HG03469 (cell line): ENCODE measurements around the gene SDC1.

Source experiments
- ATAC-seq: cut with Tn5 transposase; IDR thresholded peaks from one replicate; pipeline ENCODE4 v1.9.1; 2021; ENCODE audit warnings: mild to moderate bottlenecking, moderate library complexity, moderate number of reproducible peaks; ENCODE audit not compliant: unreplicated experiment

Gene SDC1

DNA sequence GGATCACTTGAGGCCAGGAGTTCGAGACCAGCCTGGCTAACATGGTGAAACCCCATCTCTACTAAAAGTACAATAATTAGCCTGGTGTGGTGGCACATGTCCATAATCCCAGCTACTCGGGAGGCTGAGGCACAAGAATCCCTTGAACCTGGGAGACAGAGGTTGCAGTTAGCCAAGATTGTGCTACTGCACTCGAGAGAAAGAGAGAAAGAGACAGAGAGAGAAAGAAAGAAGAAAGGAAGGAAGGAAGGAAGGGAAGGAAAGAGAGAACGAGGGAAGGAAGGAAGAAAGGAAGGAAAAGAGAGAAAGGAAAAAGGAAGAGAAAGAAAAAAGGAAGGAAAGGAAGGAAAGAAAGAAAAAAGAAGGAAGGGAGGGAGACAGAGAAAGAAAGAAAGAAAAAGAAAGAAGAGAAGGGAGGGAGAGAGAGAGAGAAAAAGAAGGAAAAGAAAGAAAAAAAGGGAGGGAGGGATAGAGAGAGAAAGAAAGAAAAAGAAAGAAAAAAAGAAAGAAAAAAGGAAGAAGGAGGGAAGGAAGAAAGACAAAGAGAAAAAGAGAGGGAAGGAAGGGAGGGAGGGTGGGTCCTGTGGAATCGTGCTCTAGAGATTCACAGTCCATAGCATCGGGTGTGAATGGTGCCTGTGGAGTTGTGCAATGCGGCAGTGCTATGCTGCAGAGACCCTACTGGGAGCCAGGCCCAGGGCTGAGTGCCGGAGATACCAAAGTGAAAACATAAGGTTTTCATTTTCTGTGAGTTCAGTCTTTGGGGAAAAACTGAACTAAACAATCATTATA is 4.6 kb upstream of the SDC1 start:
- no peak for ATAC-seq

DNA sequence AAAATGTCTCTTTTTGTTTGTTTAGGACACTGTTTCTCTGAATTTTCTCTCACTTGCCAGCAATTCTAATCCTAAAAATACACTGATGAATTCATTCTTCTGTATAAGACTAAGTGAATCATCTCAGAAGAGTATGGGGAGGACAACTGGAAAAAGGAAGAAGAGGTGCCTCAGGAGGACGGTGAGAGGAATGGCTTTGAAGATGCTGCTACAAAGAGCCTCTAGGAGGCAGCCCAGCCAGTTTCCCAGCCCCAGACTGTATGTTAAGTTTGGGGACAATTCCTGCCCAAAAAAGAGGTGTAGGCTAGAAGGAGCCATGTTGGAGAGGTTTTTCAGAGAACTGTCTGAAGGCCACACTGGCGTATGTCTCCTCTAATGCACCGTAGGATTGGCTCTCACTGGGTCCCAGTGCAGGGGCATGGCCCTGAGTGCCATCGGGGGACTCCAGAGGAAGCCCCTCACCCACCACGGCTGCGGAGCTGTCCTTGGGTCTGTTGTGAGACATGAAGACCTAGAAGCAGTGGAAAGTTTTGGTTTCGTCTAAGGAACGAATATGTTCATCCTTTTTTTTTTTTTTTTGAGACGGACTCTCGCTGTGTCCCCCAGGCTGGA is 3.1 kb upstream of the SDC1 start:
- ATAC-seq = no peak

DNA sequence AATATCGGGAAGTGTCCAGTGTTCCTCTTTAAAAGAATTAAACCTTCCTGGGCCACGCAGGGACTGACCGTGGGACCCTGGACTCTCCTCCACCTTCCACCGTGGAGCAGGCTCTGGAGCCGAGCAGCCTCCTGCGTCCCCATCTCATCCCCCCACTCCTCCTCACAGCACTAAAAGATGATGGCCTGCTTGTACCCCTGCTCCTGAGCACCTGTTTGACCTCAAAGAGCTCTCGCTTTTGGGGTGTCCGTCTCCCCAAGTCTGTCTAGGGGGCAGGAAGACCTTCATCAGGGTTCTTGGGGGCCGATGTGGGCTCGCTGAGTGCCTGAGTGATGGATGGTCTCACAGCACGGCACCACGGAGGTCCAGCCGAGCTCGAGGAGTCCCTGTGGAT is 1.2 kb upstream of the SDC1 start:
- no peak for ATAC-seq

DNA sequence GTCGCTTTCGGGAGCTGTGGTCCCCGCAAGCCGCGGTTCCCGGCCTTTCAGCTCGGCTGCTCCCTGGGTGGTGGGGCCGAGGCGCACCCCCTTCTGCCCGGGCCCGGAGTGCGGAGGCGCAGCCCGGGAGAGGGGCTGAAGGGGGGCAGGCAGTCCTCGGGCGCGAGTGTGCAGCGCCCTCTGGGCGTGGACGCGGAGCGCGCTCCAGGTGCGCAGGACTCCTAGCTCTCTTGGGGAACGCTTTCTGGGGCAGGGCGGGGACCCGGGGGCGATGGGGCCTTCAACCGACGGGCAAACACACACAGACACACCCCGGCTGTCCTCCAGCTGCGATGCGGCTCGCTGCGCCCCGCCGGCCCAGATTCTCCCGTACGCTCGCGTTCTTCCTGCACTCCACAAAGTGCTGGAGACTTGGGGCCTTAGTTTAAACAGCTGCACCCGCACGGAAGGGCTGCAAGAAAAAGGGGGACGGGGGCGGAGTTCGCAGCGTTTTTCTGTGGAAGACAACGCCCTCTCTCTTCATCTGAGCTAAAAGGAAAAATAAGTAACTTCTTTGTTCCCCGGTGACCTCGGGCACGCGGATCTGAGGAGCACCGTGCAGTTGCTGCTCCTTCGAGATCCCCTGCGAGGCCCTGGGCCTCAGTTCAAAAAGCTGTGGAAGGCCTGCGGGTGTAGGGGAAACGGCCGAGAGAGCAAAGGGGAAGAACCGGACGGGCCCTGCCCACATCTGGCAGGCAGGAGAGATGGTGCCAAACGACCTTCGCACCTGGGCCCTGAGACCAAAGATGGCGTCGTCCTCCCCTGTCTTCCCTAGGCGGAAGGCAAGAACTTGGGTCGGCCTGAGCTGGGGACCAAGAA is 593 bp upstream of the SDC1 start:
- ATAC-seq = peak; percentile 55

DNA sequence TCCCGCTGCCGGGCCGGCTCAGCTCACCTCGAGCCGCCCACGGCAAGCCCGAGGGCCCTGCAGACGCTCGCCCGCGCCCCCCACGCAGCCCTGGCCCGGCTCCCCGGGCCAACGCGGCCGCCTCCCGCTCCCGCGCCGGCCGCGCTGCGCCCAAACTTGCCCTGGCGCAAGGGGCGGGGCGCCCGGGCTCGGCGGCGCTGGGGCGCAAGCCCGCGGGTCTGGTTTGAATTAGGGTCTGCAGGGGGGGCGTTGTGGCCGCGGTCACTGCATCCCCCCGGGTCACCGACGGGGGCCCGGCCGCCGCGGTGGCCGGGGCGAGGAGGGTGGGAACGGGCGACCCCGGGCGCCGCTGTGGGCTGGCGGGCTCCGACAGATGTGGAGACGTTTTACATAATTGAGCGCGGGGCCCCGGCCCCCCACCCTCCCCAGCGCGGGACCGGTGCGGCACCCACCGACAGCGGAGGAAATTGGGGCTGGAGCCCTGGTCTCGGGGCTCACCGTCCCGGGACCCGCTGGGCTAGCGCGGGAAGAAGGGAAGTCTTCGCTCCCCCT is 690 bp downstream of the SDC1 start:
- ATAC-seq = no peak

DNA sequence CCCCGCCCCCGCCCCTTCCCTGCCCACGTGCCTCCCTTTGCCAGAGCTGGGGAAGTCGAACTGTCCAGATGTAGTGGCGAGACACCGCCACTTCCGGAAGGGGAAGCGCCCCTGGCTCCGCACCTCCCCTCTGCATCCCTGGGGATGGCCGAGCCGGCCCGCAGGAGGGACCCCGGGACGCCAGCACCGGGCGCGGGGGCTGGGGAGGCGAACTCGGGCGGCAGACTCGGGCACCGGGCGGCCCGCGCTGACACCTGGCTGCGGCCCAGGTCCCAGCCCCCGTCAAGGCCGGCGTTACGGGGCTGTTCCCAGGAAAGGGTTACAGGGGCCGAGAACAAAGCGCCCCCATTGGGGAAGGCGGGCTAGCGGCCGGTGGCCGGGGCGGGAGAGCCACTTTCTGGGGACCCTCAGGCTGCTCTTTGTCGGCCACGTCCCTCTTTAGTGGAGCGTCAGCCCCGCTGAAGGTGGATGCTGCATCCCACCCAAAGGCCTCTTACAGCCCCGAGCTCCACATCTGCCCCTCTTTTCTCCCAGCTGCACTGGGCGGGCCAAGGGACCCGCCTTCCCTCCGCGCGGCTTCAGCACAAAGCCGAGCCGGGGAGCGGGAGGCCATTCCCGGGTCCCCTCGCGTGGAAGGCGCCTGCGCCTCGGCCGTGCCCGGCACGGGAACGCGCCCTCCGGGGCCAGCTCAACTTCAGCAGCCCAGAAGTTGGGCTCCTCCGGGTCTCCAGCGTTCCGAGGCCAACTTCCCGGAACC is 1.3 kb downstream of the SDC1 start:
- no peak for ATAC-seq

DNA sequence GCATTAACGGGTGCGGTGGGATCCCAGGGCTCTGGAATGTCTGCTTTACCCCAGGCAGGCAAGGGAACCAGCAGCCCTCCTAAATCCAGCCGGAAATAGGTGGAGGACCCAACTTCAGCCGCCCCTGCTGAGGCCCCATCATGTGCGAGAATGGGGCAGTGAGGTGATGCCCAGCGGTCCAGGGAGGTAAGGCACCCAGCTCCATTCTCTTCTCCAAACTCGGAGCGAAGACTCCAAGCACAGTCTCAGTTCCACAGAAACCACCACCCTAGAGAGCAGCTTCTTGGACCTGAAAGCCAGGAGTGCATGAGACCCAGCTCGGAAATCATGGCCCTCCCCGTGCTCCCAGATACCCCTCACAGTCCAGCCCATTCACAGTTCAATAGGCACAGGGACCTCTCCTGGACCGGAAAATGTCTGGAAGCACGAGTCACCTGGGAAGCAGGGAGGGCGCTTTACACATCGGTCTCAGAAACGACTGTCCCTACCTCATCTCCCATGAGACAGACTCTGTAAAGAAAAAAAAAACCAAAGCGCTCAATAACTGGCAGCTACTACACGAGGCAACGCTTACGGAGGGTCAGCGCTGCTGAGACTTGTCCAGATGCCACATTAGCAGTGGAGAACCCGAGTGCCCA is 2.0 kb downstream of the SDC1 start:
- ATAC-seq = no peak

DNA sequence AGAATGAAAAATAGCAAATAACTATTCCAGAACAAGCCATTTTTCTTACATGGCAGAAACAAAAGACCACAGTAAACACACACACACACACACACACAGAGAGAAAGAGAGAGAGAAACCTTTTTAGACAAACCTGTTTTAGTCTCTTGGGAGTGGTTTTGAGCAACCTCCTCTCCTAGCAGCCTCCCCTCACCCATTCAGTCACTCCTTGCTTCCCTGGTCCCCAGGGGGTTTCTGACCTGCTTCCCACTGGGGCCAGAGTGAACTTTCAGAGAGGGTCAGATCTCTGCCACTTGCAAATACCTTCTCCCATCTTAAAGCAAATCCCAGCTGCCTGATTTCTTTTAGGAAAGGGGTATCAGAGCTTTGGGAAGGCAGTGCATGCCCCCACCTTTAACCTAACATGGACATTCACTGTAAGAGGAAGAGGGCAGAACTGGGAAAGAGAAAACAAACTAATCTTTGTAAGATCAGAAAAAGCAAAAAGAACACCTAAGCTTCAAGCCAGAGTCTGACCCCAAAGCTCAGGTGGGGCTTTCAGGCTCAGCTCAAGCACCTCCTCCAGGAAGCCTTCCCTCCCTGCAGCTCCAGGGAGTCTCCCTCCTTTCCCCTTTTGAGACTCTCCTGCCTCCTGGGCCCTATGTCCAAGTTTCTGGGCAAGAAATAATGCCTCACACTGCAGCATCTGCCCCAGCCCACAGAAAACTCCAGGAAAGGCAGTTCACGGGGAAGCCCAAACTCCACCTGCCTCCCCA is 2.7 kb downstream of the SDC1 start:
- no peak for ATAC-seq

DNA sequence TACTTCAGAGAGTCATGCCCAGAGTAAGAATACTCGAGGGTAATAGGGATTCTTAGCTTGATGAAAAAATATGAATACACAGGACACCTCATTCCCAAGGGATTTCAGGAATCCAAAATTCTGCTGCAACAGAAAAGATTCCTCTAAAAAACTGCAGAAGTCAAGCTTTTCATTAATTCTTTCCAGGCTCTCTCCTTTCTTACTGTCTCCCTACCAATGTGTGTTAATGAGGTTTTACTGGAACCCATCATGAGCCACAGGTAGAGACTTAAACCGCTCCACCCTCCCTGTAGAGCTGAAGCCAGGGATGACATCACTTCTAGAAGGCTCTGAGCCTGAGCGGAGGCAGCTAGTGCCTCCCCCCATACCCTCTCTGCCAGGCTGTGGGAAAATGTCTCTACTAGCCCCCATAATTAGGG is 3.4 kb downstream of the SDC1 start:
- no peak for ATAC-seq

DNA sequence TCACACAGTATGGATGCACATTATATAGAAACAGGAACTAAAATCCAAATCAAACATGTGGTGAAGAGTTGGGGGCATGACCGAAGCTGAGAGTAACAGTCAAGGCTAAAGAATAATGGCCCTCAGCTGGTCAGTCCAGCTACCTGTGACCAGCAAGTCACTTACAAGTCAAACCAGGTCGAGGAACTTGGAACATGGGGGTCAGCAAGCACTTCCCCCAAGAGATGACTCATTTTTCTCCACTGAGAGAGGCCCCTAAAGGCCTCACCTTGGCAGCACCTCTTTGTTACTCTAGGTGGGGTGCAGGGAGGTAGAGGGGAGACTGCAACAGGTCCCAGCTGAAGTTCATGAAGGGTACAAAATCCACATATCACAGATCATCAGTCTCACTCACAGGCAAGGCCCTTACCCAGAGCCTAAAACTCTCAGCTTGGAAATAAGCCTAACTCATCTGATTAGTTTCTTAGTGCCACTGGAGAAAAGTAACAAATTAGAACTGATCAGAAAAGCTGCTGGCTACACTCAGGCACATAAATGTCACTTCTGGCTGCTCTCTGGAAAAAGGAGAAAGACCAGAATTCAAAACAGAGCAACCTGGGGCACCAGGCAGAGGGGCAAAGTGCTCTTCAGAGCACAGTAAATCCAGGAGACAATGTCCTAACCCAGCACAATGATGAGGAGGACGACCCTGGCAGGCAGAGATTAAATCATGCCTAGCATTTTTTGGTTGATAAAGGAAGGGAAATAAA is 4.0 kb downstream of the SDC1 start:
- no peak for ATAC-seq

DNA sequence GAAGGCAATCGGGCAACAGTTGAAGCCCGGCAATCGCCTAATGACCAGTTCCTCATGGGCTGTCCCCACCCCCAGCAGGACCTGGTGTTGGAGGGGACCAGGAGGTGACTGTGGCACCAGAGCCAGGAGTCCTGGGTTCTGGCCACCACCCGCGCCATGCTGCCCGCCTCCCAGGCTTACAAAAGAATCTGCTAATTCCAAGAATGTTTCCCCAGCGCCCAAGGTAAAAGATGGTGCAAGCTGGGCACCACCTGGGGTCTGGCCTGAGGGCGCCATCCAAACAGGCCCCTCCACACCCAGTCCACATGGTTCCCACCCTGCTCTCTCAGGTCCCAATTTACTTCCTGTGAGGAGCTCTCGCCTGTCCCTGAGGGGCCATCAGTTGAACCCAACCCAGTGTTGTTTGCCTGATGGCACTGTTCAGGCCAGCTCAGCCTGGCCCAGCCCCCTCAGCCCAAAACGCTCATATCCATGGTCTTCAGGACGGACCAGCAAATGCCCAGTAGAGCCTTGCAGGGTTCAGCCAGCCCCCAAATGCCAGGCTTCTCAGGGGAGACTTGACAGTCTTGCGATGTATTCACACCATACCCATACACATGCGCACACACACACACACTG is 5.1 kb downstream of the SDC1 start:
- no peak for ATAC-seq

DNA sequence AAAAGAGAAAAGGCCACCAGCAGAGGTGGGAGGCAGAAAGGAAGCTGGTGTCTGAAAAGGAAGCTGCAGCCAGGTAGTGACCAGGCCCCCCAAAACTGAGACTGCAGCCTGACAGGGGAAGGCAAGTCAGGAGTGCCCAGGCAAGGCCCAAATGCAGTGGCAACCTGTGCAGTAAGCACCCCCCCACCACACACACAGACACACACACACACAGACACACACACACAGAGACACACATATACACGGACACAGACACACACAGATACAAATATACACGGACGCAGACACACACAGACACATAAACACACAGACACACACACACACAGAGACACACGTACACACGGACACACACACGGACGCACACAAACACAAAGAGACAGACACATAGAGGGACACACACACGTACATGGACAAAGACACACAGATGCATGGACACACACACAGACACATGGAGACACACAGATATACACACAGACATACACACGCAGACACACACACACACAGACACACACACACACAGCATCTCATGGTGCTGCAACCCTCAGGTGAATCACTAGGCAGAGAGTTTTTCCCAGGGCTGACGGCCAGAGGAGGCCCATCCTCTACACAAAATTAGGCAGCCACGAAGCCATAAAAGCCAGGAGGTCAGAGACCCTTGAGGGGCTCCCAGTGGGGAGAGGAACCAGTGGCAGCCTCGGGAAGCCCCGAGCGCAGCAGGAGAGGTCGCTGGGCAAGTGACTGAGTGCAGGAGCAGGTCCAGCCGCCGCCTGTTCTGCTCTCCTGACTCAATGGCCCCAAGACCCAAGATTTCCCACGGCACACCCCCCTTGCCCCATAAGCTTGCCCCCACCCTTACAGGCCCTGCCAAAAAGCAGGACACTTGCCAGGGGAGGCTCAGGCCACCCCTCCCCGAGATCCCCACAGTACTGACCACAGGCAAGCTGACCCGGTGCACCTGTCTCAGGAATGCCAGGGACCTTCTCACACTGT is 6.3 kb downstream of the SDC1 start:
- no peak for ATAC-seq

DNA sequence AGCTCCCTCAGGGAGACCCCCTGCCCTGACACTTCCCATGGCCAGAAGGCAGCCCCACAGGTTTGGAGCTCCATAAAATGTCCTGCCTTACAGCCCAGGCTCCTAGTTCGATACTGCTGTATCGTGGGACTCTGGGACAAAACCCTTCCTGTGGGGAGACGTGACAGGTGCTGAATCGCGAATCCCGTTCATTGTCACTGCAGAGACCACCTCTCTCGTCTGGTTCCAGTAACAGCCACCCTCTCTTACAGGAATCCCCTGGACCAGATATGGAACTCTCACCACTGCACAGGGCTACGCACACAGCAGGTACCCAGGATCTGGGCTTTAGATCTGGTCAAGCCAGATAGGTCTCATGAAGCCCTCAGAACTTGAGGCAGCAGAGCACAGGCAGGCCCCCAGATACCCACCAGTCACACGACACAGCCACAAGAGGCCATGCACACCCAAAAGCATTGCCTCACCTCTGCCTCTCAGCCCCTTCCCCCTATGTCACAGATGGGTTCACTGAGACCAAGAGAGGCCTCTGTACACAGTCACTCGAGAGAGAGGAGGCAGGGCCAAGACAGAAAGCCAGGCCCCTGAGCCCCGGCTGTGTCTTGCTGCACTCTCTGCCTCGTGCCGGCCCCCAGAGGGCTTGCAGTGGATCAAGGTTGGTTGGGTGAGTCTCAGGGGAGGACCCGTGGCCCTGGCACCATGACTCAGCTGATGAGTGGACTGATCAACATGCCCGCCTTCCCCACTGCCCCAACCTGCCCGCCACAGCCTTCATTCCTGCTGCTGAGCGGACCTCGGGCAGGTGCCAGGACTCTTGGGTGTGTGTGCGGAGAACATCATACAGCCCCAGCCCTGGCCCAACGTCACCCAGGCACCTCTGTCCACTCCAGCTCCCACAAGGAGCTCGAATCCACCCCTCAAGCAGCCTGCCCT is 7.6 kb downstream of the SDC1 start:
- no peak for ATAC-seq

DNA sequence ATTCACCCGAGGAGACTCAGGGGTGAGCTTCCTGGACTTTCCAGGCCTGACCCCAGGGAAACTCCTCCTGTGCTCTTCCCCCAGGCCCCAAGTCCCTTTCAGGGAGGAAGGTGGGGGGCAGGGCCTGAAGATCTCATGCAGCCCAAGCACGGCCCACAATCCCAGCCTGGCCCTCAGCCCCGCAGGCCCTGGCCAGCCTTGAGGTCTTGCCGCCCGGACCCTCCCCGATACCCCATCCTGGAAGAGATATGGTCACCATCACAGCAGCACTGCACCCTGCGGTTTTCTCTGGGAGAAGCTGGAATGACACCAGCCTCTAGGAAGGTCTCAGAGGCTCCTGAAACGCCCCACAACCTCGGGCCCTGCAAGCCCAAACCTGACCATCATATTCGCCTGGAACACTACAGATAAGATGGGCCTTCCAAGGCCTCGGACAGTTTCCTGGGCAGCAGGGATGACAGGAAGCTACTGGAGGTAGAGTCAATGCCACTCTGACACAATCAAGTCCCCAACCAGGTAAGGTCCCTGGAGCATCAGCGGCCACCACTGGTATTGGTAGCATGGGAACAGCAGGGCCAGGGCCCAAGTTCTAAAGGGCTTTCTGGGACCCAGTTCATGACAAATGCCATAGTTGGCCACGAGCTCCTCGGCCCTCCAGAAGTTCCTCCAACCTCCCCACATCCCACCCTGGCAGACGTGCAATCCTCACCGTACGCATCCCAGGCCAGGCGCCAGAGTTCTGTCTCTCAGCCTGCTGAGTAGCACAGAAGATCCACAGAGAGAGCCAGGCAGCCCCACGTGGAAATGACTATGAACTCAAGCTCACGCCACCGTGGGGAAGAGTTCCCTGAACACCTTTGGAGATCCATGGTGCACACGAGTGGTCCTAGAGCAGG is 8.6 kb downstream of the SDC1 start:
- ATAC-seq = no peak
